ENCODE data around the gene TRIM62.

Gene TRIM62

GRCh38 chr1:33167650-33168447 is 14.0 kb downstream of the TRIM62 start:
- no peak for DNase-seq (ENCODE audit: insufficient read length)

DNA sequence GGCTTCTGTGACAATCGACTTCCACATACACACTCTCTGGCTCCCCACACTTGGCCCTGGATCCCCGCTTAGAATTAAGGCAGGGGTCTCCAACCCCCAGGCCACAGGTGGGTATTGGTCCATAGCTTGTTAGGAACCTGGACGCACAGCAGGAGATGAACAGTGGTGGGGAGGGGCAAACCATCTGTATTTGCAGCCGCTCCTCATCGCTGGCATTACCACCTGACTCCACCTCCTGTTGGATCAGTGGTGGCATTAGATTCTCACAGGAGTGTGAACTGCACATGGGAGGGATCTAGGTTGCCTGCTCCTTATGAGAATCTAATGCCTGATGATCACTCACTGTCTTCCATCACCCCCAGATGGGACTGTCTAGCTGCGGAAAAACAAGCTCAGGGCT is 16.0 kb downstream of the TRIM62 start:
- TF ChIP-seq TAF1 (IDR thresholded peaks at IDR 0.05; ENCODE audit: borderline replicate concordance, low read depth, low read length), result no peak
- no peak for TF ChIP-seq POLR2AphosphoS5 (IDR thresholded peaks at IDR 0.05; ENCODE audit: low read depth, low read length)
- no peak for TF ChIP-seq POLR2A (IDR thresholded peaks at IDR 0.05; ENCODE audit: low read depth, low read length)
- DNase-seq (ENCODE audit: insufficient read length) (no peak), FAIRE-seq (no peak)

More at GRCh38 chr1:33167650-33168447, 14.0 kb downstream of the TRIM62 start:
- TF ChIP-seq POLR2AphosphoS5 (IDR thresholded peaks at IDR 0.05; ENCODE audit: low read depth, low read length) (no peak), POLR2A (IDR thresholded peaks at IDR 0.05; ENCODE audit: low read depth, low read length) (no peak), TAF1 (IDR thresholded peaks at IDR 0.05; ENCODE audit: borderline replicate concordance, low read depth, low read length) (no peak)
- no peak for FAIRE-seq

DNA sequence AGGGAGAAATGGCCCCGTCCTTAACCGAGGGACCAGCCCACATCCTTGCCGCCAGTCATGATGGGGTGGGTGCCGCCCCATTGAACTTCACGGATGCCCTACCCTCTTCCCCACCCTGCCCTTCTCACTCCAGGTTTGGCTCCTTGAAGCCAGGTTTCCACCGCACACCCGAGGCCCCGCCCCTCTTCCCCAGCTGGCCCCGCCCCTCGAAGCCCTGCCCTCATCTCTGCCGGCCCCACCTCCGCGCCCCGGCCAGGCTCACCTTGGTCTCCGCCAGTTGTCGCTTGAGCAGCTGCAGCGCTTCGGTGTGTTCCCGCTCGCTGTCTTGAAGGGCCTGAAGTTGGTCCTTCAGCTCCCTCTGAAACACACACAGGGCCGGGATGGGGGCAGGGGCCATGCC is 16.6 kb downstream of the TRIM62 start:
- DNase-seq (ENCODE audit: insufficient read length) (no peak), FAIRE-seq (no peak)
- no peak for TF ChIP-seq TAF1 (IDR thresholded peaks at IDR 0.05; ENCODE audit: borderline replicate concordance, low read depth, low read length)
- no peak for TF ChIP-seq POLR2A (IDR thresholded peaks at IDR 0.05; ENCODE audit: low read depth, low read length)
- TF ChIP-seq POLR2AphosphoS5 (IDR thresholded peaks at IDR 0.05; ENCODE audit: low read depth, low read length), result no peak

DNA sequence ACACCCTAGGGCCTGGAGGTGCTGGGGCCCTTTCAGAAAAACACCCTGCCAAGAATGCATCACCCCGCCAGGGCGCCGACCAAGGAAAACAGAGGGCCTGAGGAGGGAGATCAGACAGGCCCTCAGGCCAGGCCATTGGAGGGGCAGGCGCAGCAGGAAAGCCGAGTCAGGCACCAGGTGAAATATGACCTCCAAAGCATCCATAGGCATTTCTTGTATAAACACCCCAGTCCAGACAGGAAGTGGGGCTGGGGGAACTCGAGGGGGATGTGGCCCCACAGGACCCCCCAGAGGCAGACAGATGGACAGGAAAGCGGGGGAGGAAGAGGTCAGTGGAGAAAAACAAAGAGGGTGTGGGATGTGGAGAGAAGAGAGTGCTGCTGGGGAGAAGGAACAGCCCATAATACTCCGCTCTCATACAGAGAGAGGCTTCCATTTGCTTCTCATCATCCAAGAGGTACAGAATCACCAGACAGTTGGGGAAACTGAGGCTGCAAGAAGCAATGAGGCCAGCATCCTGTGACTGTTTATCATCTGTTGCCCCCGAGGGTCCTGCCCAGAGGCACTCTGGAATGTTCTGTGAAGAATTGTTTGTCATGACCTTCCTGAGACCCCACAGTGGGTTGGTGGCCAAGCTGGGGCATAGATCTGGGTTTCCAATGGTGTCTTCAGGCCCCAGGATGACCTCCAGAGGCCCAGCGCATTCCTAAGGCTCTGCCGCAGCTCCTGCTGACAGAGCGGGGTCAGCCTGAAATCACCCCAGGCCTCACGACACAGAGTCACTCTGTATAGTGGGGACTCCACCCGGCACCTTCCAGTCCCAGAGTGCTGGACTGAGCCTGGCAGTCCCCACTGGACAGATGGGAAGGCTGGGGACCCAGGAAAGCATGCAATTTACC is 18.0 kb downstream of the TRIM62 start:
- FAIRE-seq, result no peak
- TF ChIP-seq TAF1 (IDR thresholded peaks at IDR 0.05; ENCODE audit: borderline replicate concordance, low read depth, low read length), result no peak
- TF ChIP-seq POLR2AphosphoS5 (IDR thresholded peaks at IDR 0.05; ENCODE audit: low read depth, low read length), result no peak
- no peak for TF ChIP-seq POLR2A (IDR thresholded peaks at IDR 0.05; ENCODE audit: low read depth, low read length)
- DNase-seq (ENCODE audit: insufficient read length), result no peak

DNA sequence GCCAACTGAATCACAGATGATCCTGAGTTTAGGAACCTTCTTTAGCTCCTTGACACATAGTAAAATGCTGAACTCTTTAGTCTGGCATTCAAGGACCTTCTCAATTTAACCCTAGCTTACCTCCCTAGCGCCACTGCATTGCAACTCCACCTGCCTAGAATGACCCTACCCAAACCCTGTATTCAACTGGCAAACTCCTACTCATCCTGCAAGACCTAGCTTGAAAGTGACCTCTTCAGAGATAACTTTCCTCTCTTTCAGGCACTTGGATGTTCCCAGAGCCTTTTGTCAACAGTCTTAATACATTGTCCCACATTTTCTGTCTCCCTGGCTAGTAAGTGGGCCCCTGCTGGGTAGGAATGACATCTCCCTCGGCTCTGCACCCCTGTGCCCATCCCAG is 19.7 kb downstream of the TRIM62 start:
- no peak for DNase-seq (ENCODE audit: insufficient read length)
- no peak for FAIRE-seq
- no peak for TF ChIP-seq POLR2A (IDR thresholded peaks at IDR 0.05; ENCODE audit: low read depth, low read length)
- TF ChIP-seq POLR2AphosphoS5 (IDR thresholded peaks at IDR 0.05; ENCODE audit: low read depth, low read length), result no peak
- no peak for TF ChIP-seq TAF1 (IDR thresholded peaks at IDR 0.05; ENCODE audit: borderline replicate concordance, low read depth, low read length)

DNA sequence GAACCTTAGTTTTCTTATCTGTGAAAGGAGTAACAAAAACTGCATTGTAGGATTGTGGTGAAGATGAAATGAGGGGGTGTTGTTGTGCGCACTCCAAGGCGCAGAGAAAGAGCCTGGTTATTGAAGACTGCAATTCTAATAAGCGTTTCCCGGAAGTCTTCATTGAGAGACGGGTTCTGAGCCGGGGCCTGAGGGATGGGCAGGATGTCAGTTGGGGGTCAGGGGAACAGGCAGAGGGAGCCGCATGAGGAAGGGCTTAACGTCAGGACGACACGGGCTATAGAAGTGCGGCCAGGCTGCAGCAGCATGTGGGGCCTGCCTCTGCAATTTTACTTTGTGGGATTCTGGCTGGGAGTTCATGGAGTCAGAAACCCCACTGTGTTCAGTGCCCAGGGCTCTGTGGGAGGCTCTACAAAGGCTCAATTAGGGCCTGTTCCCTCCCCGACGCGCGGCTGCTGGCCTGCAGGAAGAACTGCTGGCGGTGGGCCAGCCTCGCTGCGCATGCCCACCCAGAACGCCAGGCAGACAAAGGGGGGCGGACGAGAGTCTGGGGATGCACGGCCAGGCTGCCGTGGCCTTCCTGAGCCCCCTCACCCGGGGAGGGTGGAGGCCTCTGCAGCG is 20.7 kb downstream of the TRIM62 start:
- FAIRE-seq (no peak), DNase-seq (ENCODE audit: insufficient read length) (no peak)
- TF ChIP-seq POLR2AphosphoS5 (IDR thresholded peaks at IDR 0.05; ENCODE audit: low read depth, low read length), result no peak
- no peak for TF ChIP-seq TAF1 (IDR thresholded peaks at IDR 0.05; ENCODE audit: borderline replicate concordance, low read depth, low read length)
- TF ChIP-seq POLR2A (IDR thresholded peaks at IDR 0.05; ENCODE audit: low read depth, low read length), result no peak

DNA sequence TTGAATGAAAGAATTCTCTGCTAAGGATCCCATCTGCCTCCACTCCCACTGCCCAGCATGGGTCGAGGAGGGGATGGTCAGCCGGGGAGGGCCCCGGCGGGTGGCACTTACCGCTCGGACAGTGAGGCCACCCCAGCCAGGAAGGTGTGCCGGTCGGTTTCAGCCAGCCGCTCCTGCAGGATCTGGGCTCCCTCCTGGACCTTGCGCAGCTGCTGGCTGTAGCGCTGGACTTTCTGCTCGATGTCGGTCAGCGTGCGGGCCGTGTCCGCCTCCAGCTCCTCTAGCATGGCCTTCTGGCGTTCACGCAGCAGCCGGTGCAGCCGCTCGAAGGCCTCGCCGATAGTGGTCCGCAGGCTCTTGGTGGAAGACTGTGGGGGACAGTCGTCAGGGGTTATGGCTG is 22.3 kb downstream of the TRIM62 start:
- DNase-seq (ENCODE audit: insufficient read length), result no peak
- FAIRE-seq, result no peak
- TF ChIP-seq POLR2A (IDR thresholded peaks at IDR 0.05; ENCODE audit: low read depth, low read length) (no peak), POLR2AphosphoS5 (IDR thresholded peaks at IDR 0.05; ENCODE audit: low read depth, low read length) (no peak), TAF1 (IDR thresholded peaks at IDR 0.05; ENCODE audit: borderline replicate concordance, low read depth, low read length) (no peak)

GRCh38 chr1:33158366-33158765 is 23.5 kb downstream of the TRIM62 start:
- TF ChIP-seq POLR2A (IDR thresholded peaks at IDR 0.05; ENCODE audit: low read depth, low read length), result no peak
- TF ChIP-seq POLR2AphosphoS5 (IDR thresholded peaks at IDR 0.05; ENCODE audit: low read depth, low read length), result no peak
- TF ChIP-seq TAF1 (IDR thresholded peaks at IDR 0.05; ENCODE audit: borderline replicate concordance, low read depth, low read length), result no peak
- no peak for DNase-seq (ENCODE audit: insufficient read length)
- FAIRE-seq, result no peak

DNA sequence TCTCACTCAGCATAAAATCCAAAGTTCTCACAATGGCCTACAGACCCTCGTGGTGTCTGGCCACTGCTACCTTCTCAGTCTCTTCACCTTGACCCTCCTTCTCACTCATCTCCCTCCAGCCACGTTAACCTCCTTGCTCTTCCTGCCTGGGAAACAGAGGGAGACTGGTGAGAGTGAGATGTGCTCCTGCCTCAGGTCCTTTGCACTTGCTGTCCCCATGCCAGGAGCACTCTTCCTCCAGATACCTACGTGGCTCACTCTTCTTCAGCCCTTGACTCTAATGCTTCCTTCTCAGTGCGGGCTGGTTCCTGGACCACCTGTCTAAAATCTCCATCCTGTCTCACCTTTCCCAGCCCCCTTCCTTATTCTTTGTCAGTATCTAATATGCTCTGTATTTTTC is 24.7 kb downstream of the TRIM62 start:
- TF ChIP-seq TAF1 (IDR thresholded peaks at IDR 0.05; ENCODE audit: borderline replicate concordance, low read depth, low read length) (no peak), POLR2A (IDR thresholded peaks at IDR 0.05; ENCODE audit: low read depth, low read length) (no peak), POLR2AphosphoS5 (IDR thresholded peaks at IDR 0.05; ENCODE audit: low read depth, low read length) (no peak)
- DNase-seq (ENCODE audit: insufficient read length) (no peak), FAIRE-seq (no peak)

- TF ChIP-seq POLR2A (IDR thresholded peaks at IDR 0.05; ENCODE audit: low read depth, low read length) (no peak), POLR2AphosphoS5 (IDR thresholded peaks at IDR 0.05; ENCODE audit: low read depth, low read length) (no peak), TAF1 (IDR thresholded peaks at IDR 0.05; ENCODE audit: borderline replicate concordance, low read depth, low read length) (no peak)
- DNase-seq (ENCODE audit: insufficient read length) (no peak), FAIRE-seq (no peak)
Observed at GRCh38 chr1:33155877-33156538, 25.8 kb downstream of the TRIM62 start.

GRCh38 chr1:33153650-33154049 is 28.2 kb downstream of the TRIM62 start:
- TF ChIP-seq TAF1 (IDR thresholded peaks at IDR 0.05; ENCODE audit: borderline replicate concordance, low read depth, low read length) (no peak), POLR2A (IDR thresholded peaks at IDR 0.05; ENCODE audit: low read depth, low read length) (no peak), POLR2AphosphoS5 (IDR thresholded peaks at IDR 0.05; ENCODE audit: low read depth, low read length) (no peak)
- peak; percentile 5 for FAIRE-seq
- DNase-seq (ENCODE audit: insufficient read length), result no peak
